ENCODE results near the gene KCNIP2. TPM values are rescaled to one million over a fixed set of nuclear protein-coding genes. Genes with fewer than 3 reads are reported as not detected.
A peak's percentile ranks its signal among the peaks of the same experiment; 100 is the strongest.

Gene KCNIP2
- total RNA-seq, 4 donors from 2014 or later, result 3.5 to 11.6 (median 5.5) TPM

- DNase-seq, result peak; percentile 58 to 91 (median 88)
- Histone ChIP-seq H3K4me3 (peak overlapping the region; percentile 30 to 64 (median 54)), H3K27me3 (no peaks in the 10 kb centered on the region), H3K36me3 (no peaks in the 10 kb centered on the region), H3K27ac (peak overlapping the region; percentile 68 to 85 (median 72)), H3K9me3 (no peaks in the 10 kb centered on the region), H3K4me1 (peaks cover 0 to 16% (median 8%) of the 10 kb centered on the region in 4 donors)
- TF ChIP-seq POLR2A (IDR thresholded peaks at IDR 0.05), result no peak
- TF ChIP-seq CTCF (IDR thresholded peaks at IDR 0.05), result no peak
These were observed 13.9 kb downstream of the KCNIP2 start for GRCh38 chr10:101829561-101830315.

GRCh38 chr10:101828766-101829551, 14.6 kb downstream of the KCNIP2 start:
- peak in 1 of 3 donors; percentile 59 for DNase-seq
- peak overlapping the region in 3 of 4 donors; percentile 6 to 85 (median 9) for H3K27ac ChIP-seq
- H3K9me3 ChIP-seq, result no peaks in the 10 kb centered on the region
- TF ChIP-seq POLR2A (IDR thresholded peaks at IDR 0.05), result no peak
- no peak for TF ChIP-seq CTCF (IDR thresholded peaks at IDR 0.05)
- peaks cover 0 to 10% (median 8%) of the 10 kb centered on the region in 4 donors for H3K4me1 ChIP-seq
- H3K4me3 ChIP-seq, result peak overlapping the region in 3 of 4 donors; percentile 30 to 58 (median 50)
- no peaks in the 10 kb centered on the region for H3K27me3 ChIP-seq
- no peaks in the 10 kb centered on the region for H3K36me3 ChIP-seq

- no peak overlapping the region for H3K4me3 ChIP-seq
- no peaks in the 10 kb centered on the region for H3K27me3 ChIP-seq
- TF ChIP-seq CTCF (IDR thresholded peaks at IDR 0.05), result no peak
- TF ChIP-seq POLR2A (IDR thresholded peaks at IDR 0.05), result no peak
- H3K9me3 ChIP-seq, result no peaks in the 10 kb centered on the region
- peaks cover 0 to 9% (median 8%) of the 10 kb centered on the region in 4 donors for H3K4me1 ChIP-seq
- no peak overlapping the region for H3K27ac ChIP-seq
- no peaks in the 10 kb centered on the region for H3K36me3 ChIP-seq
- no peak for DNase-seq
These were observed 15.5 kb downstream of the KCNIP2 start for GRCh38 chr10:101827919-101828600.

GRCh38 chr10:101826852-101827434, 16.7 kb downstream of the KCNIP2 start:
- Histone ChIP-seq H3K4me3 (no peak overlapping the region), H3K9me3 (no peaks in the 10 kb centered on the region), H3K36me3 (no peaks in the 10 kb centered on the region), H3K4me1 (peaks cover 0 to 9% (median 8%) of the 10 kb centered on the region in 4 donors), H3K27me3 (no peaks in the 10 kb centered on the region), H3K27ac (no peak overlapping the region)
- no peak for DNase-seq
- no peak for TF ChIP-seq POLR2A (IDR thresholded peaks at IDR 0.05)
- TF ChIP-seq CTCF (IDR thresholded peaks at IDR 0.05), result no peak

- H3K4me1 ChIP-seq, result peaks cover 0 to 4% (median 0%) of the 10 kb centered on the region in 4 donors
- no peak overlapping the region for H3K27ac ChIP-seq
- H3K4me3 ChIP-seq, result no peak overlapping the region
- no peaks in the 10 kb centered on the region for H3K9me3 ChIP-seq
- no peaks in the 10 kb centered on the region for H3K27me3 ChIP-seq
- DNase-seq, result no peak
- H3K36me3 ChIP-seq, result no peaks in the 10 kb centered on the region
- no peak for TF ChIP-seq CTCF (IDR thresholded peaks at IDR 0.05)
- TF ChIP-seq POLR2A (IDR thresholded peaks at IDR 0.05), result no peak
These were observed 18.9 kb downstream of the KCNIP2 start for GRCh38 chr10:101824736-101825135.

All from Peyer's patch (tissue), 4 donors.